Suprapubic skin (tissue), 4 donors: ENCODE measurements around the gene HEATR5A. TPM values are rescaled to one million over a fixed set of nuclear protein-coding genes. Genes with fewer than 3 reads are reported as not detected.
"Not testable (repeated sequence)": the region's sequence is repeated elsewhere in the genome, so short reads cannot be mapped to it uniquely, and the experiment has no call there.

Experiments used
- DNase-seq, 2 donors: peaks; one replicate each; pipeline ENCODE4 v3.0.0-alpha.2; 2019; ENCODE audit warnings: low spot score in 2 of 2
- H3K27ac ChIP-seq: fragments of 200-600 bp; sonication (generic); one replicate; pipeline ENCODE4 v1.5.1; 2019
- H3K27me3 ChIP-seq: fragments of 200-600 bp; sonication (generic); one replicate; pipeline ENCODE4 v1.5.1; 2019
- H3K36me3 ChIP-seq: fragments of 200-600 bp; sonication (generic); one replicate; pipeline ENCODE4 v1.5.1; 2019
- H3K4me1 ChIP-seq: fragments of 200-600 bp; sonication (generic); one replicate; pipeline ENCODE4 v1.5.1; 2019
- H3K4me3 ChIP-seq: fragments of 200-600 bp; sonication (generic); one replicate; pipeline ENCODE4 v1.5.1; 2019; ENCODE audit warnings: mild to moderate bottlenecking
- H3K9me3 ChIP-seq: fragments of 200-600 bp; sonication (generic); one replicate; pipeline ENCODE4 v1.5.1; 2019
- EP300 ChIP-seq: sonication (generic); formaldehyde crosslinking; IDR thresholded peaks from one replicate; pipeline ENCODE4 v1.6.1; 2017; ENCODE audit warnings: antibody characterized with exemption
- POLR2A ChIP-seq, 2 donors: fragments of 450-650 bp; IDR thresholded peaks; one replicate each; pipeline ENCODE4 v1.6.1; 2017; ENCODE audit warnings: antibody characterized with exemption in 2 of 2, mild to moderate bottlenecking in 2 of 2, moderate library complexity in 2 of 2
- POLR2AphosphoS5 ChIP-seq, 3 donors: sonication (generic); formaldehyde crosslinking; IDR thresholded peaks; one replicate each; pipeline ENCODE4 v1.6.1; 2017; ENCODE audit warnings: antibody characterized with exemption in 3 of 3
- WGBS: methylation state at CpG from one replicate; pipeline ENCODE4 v1.1.5; 2018; 5-methylcytosine and 5-hydroxymethylcytosine counted together
- total RNA-seq, 4 donors: library from RNA; depleted of rRNA; stranded (reverse); fragments of >200 nt; gene quantifications; one replicate each; pipeline ENCODE4 v1.1.0, GENCODE V29; 2016
- TF ChIP-seq, protein P1 (sequence below), 2 donors: fragments of 200-600 bp in 1 of 2; fragments of 450-650 bp in 1 of 2; sonication (generic) in 1 of 2; IDR thresholded peaks; one replicate each; pipeline ENCODE4 v1.5.1; 2016 to 2019; ENCODE audit warnings: antibody characterized with exemption in 2 of 2, mild to moderate bottlenecking in 1 of 2, moderate library complexity in 1 of 2

The HEATR5A gene
- total RNA-seq, result 10 to 100 TPM; 11.0 to 21.6 (median 14.0) TPM

DNA sequence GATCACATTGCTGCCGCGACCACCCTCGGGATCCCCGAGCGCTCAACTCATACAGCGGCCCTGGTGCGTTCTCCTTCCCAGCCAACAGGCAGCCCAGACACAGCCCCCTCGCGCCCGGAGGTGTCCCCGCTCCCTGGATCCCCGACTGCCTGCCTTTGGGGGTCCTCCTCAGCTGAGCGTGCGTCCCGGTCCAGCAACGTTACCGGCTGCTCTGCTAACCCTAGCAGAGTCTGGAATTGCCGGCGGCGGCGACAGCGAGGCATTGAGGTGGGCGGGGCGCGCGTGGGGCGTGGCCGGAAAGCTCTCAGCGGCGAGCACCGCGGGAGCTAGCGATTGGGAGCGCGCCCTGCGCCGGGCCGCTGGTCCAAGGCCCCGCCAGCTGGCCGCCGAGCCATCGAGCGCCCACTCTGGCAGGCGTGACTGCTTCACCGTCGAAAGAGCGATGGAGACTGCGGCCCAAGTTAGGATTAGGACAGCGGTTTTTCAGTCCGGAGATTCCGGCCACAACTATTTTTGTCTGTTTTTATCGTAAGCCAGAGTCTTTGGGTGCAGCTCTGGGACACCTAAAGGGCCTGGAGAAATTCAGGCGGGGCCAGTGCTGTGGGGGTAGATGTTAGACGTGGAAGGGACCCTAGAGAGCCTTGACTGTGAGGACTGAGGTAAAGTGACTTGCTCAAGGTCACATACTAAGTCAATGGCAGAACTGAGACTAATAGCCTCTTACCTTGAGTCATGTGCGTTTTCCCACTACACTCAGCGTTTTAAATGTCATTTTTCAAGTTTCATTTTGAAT lies at the start of gene HEATR5A:
TSS of gene HEATR5A (minus strand) at position 232 of the 793 bp plus-strand sequence. CDS start 17,575 bp downstream, outside the sequence.
- Histone ChIP-seq H3K4me3 (peak within 1 kb of the TSS; percentile 99), H3K9me3 (no peaks in the 10 kb centered on the region), H3K27ac (peak within 1 kb of the TSS; percentile 91), H3K27me3 (no peaks in the 10 kb centered on the region), H3K36me3 (no peaks in the 10 kb centered on the region), H3K4me1 (peaks cover 28% of the 10 kb centered on the region)
- DNase-seq, result peak; percentile 95 to 96
- TF ChIP-seq POLR2AphosphoS5 (IDR thresholded peaks at IDR 0.05), result peak; percentile 29 to 90 (median 70)
- TF ChIP-seq, protein P1, sequence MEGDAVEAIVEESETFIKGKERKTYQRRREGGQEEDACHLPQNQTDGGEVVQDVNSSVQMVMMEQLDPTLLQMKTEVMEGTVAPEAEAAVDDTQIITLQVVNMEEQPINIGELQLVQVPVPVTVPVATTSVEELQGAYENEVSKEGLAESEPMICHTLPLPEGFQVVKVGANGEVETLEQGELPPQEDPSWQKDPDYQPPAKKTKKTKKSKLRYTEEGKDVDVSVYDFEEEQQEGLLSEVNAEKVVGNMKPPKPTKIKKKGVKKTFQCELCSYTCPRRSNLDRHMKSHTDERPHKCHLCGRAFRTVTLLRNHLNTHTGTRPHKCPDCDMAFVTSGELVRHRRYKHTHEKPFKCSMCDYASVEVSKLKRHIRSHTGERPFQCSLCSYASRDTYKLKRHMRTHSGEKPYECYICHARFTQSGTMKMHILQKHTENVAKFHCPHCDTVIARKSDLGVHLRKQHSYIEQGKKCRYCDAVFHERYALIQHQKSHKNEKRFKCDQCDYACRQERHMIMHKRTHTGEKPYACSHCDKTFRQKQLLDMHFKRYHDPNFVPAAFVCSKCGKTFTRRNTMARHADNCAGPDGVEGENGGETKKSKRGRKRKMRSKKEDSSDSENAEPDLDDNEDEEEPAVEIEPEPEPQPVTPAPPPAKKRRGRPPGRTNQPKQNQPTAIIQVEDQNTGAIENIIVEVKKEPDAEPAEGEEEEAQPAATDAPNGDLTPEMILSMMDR (IDR thresholded peaks at IDR 0.05), result peak in 1 of 2 donors; percentile 21
- TF ChIP-seq POLR2A (IDR thresholded peaks at IDR 0.05), result peak; percentile 93 to 96
- TF ChIP-seq EP300, result no peak
- WGBS, result 9% methylated on average over 13 of the region's 56 CpGs

DNA sequence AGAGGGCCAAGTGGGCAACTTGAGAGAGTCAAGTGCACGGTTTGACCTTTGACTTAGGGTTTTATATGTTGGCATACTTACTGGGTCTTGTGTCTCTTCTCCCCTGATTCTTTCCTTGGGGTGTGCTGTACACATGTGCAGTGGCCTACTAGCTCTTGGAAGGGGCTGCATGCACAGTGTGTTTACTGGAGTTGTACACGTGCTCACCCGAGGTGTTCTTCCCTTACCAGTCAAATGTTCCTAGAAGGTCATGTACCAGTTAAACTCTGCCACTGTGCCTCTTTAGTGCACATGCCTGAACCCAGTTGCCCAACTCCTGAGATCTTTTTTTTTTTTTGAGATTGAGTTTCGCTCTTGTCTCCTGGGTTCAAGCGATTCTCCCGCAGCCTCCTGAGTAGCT lies 46.2 kb upstream of the HEATR5A start:
- no peaks in the 10 kb centered on the region for H3K36me3 ChIP-seq
- WGBS, result 82% methylated on average over 6 of the region's 6 CpGs
- TF ChIP-seq POLR2A (IDR thresholded peaks at IDR 0.05) (no peak), EP300 (no peak), POLR2AphosphoS5 (IDR thresholded peaks at IDR 0.05) (no peak)
- TF ChIP-seq, protein P1 (IDR thresholded peaks at IDR 0.05), result no peak

DNA sequence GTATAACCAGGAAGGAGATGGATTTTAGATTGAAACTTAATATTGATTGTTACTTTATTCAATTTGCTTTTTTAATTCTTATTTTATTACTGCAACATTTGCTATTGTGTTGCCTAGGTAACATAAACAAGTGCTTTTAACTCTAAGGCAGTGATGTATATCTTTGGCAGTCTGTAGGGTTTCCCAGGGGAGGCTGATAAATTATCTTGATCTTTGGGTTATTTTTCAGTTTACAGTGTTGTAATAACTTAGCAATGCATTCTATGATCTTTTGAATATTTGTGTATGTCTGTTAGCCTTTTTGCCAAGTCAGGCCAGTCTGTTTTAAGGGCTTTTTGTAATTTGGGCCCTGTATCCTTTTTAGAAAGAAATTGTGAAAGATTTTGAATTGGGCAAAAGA lies 44.8 kb upstream of the HEATR5A start:
- H3K27me3 ChIP-seq, result no peaks in the 10 kb centered on the region

More for the DNA sequence above, 46.2 kb upstream of the HEATR5A start:
- H3K27me3 ChIP-seq, result no peaks in the 10 kb centered on the region
- H3K27ac ChIP-seq, result no peak overlapping the region
- H3K4me1 ChIP-seq, result no peaks in the 10 kb centered on the region
- no peak for DNase-seq
- no peaks in the 10 kb centered on the region for H3K9me3 ChIP-seq
- no peak overlapping the region for H3K4me3 ChIP-seq

DNA sequence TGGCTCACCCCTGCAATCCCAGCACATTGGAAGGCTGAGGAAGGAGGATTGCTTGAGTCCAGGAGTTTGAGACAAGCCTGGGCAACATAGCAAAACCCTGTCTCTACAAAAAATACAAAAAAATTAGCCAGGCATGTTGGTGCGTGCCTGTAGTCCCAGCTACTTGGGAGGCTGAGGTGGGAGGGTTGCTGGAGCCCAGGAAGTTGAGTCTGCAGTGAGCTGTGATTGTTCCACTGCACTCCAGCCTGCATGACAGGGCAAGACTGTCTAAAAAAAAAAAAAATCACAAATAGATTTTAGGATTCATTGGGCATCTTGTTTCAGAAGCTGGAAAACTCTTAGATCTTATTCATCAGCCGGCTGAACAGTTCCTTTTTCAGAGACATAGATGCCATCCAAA lies 42.1 kb upstream of the HEATR5A start:
- not testable (repeated sequence) for H3K27me3 ChIP-seq, H3K4me1 ChIP-seq, H3K4me3 ChIP-seq, H3K27ac ChIP-seq, H3K9me3 ChIP-seq, H3K36me3 ChIP-seq, DNase-seq
- 48% methylated on average over 2 of the region's 2 CpGs for WGBS

More for the DNA sequence above, 44.8 kb upstream of the HEATR5A start:
- Histone ChIP-seq H3K9me3 (no peaks in the 10 kb centered on the region), H3K36me3 (no peaks in the 10 kb centered on the region), H3K4me1 (no peaks in the 10 kb centered on the region), H3K4me3 (no peak overlapping the region), H3K27ac (no peak overlapping the region)
- DNase-seq, result no peak
- TF ChIP-seq, protein P1 (IDR thresholded peaks at IDR 0.05), result no peak
- TF ChIP-seq POLR2A (IDR thresholded peaks at IDR 0.05) (no peak), EP300 (no peak)

DNA sequence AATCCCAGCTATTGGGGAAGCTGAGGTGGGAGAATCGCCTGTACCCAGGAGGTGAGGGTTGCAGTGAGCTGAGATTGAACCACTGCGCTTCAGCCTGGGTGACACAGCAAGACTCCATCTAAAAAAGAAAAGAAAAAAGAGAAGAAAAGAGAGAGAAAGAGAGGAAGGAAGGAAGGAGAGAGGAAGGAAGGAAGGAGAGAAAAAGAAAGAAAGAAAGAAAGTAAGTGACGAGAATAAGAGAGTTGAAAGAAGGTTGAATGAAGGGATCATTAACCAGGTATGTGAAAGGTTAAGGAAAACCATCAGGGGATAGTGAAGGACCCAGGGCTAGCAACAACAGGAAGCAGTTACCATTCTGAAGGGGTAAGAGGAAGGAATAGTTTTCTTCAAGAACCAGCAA lies 41.2 kb upstream of the HEATR5A start:
- WGBS, result 88% methylated on average over 3 of the region's 3 CpGs
- Histone ChIP-seq H3K27me3 (no peaks in the 10 kb centered on the region), H3K36me3 (no peaks in the 10 kb centered on the region), H3K27ac (no peak overlapping the region), H3K4me1 (peaks cover 11% of the 10 kb centered on the region), H3K9me3 (no peaks in the 10 kb centered on the region), H3K4me3 (no peak overlapping the region)
- DNase-seq, result no peak
- TF ChIP-seq POLR2A (IDR thresholded peaks at IDR 0.05) (no peak), EP300 (no peak), POLR2AphosphoS5 (IDR thresholded peaks at IDR 0.05) (no peak)
- TF ChIP-seq, protein P1 (IDR thresholded peaks at IDR 0.05), result no peak
